SK-N-SH treated with all-trans-retinoic acid at 6 μM for 48 hours (cell line): ENCODE results near the gene KL.

Experiments
- ARNTL ChIP-seq: fragments of 450-650 bp; formaldehyde crosslinking; IDR thresholded peaks from 2 replicates; pipeline ENCODE4 v1.5.0; 2020; ENCODE audit warnings: low read depth, mild to moderate bottlenecking, moderate library complexity, borderline replicate concordance
- CREB5 ChIP-seq: fragments of 250-450 bp; sonication (Bioruptor Pico); IDR thresholded peaks from 2 replicates; pipeline ENCODE4 v1.5.1; 2020; ENCODE audit warnings: low read depth, mild to moderate bottlenecking, moderate library complexity
- CSRNP3 ChIP-seq: fragments of 250-450 bp; sonication (Bioruptor Pico); IDR thresholded peaks from 2 replicates; pipeline ENCODE4 v1.5.1; 2021; ENCODE audit warnings: mild to moderate bottlenecking, moderate library complexity
- ESRRG ChIP-seq: fragments of 250-450 bp; sonication (Bioruptor Pico); IDR thresholded peaks from 2 replicates; pipeline ENCODE4 v1.6.1; 2021; ENCODE audit warnings: mild to moderate bottlenecking
- PATZ1 ChIP-seq: fragments of 250-450 bp; sonication (Bioruptor Pico); IDR thresholded peaks from 2 replicates; pipeline ENCODE4 v1.8.0; 2020; ENCODE audit warnings: mild to moderate bottlenecking, moderate library complexity, borderline replicate concordance
- POU6F1 ChIP-seq: fragments of 250-450 bp; sonication (Bioruptor Pico); IDR thresholded peaks from 2 replicates; pipeline ENCODE4 v1.8.0; 2021; ENCODE audit warnings: low read depth, mild to moderate bottlenecking, moderate library complexity, borderline replicate concordance
- RARB ChIP-seq: fragments of 250-450 bp; sonication (Bioruptor Pico); IDR thresholded peaks from 2 replicates; pipeline ENCODE4 v1.8.0; 2021; ENCODE audit warnings: mild to moderate bottlenecking, moderate library complexity
- SNAI2 ChIP-seq: fragments of 250-450 bp; sonication (Bioruptor Pico); IDR thresholded peaks from 2 replicates; pipeline ENCODE4 v1.5.0; 2020; ENCODE audit warnings: mild to moderate bottlenecking, moderate library complexity
- TCF4 ChIP-seq: fragments of 250-450 bp; sonication (Bioruptor Pico); IDR thresholded peaks from 2 replicates; pipeline ENCODE4 v1.8.0; 2021; ENCODE audit warnings: mild to moderate bottlenecking, moderate library complexity, borderline replicate concordance
- TOX ChIP-seq: fragments of 250-450 bp; sonication (Bioruptor Pico); IDR thresholded peaks from 2 replicates; pipeline ENCODE4 v1.8.0; 2021; ENCODE audit warnings: mild to moderate bottlenecking, moderate library complexity, borderline replicate concordance
- ZFP3 ChIP-seq: fragments of 250-450 bp; sonication (Bioruptor Pico); IDR thresholded peaks from 2 replicates; pipeline ENCODE4 v1.5.0; 2020; ENCODE audit warnings: mild to moderate bottlenecking, moderate library complexity
- ZFP30 ChIP-seq: fragments of 450-650 bp; formaldehyde crosslinking; IDR thresholded peaks from 2 replicates; pipeline ENCODE4 v1.5.0; 2022; ENCODE audit warnings: mild to moderate bottlenecking, moderate library complexity
- ZNF70 ChIP-seq: fragments of 450-650 bp; formaldehyde crosslinking; IDR thresholded peaks from 2 replicates; pipeline ENCODE4 v1.5.0; 2020; ENCODE audit warnings: mild to moderate bottlenecking, moderate library complexity

- TF ChIP-seq SNAI2 (CRISPR knock-in tag) (no peak), RARB (CRISPR knock-in tag) (no peak), TOX (CRISPR knock-in tag) (no peak), ZFP30 (CRISPR knock-in tag) (no peak), ZFP3 (CRISPR knock-in tag) (no peak), ZNF70 (no peak), ESRRG (CRISPR knock-in tag) (no peak), POU6F1 (CRISPR knock-in tag) (no peak), TCF4 (CRISPR knock-in tag) (no peak), PATZ1 (no peak), CREB5 (CRISPR knock-in tag) (no peak), CSRNP3 (no peak), ARNTL (no peak)
Observed at GRCh38 chr13:33103457-33103856, 87.2 kb downstream of the KL start.
